ENCODE results near the gene SESTD1. TPM values are rescaled to one million over a fixed set of nuclear protein-coding genes. Genes with fewer than 3 reads are reported as not detected.

The SESTD1 gene
- 92.4 TPM for total RNA-seq (ENCODE audit: unreplicated experiment)
- long read RNA-seq, full-length matches to known transcripts = 9 of 16 reads
- long read RNA-seq, partial matches to known transcripts = 5 of 16 reads
- long read RNA-seq, other reads (novel, unspliced or antisense) = 2 of 16 reads

- H3K4me1 Mint-ChIP-seq (ENCODE audit: unreplicated experiment) = peaks cover 10% of the 10 kb centered on the region
- peaks cover 3% of the 10 kb centered on the region for H3K36me3 Mint-ChIP-seq (ENCODE audit: low read depth, unreplicated experiment)
- peaks cover 13% of the 10 kb centered on the region for H3K27me3 Mint-ChIP-seq (ENCODE audit: unreplicated experiment)
- peak; percentile 77 for DNase-seq (ENCODE audit: low spot score)
- TF ChIP-seq CTCF (IDR thresholded peaks at IDR 0.05; ENCODE audit: unreplicated experiment) = no peak
- peak within 1 kb of the TSS; percentile 85 for H3K27ac Mint-ChIP-seq (ENCODE audit: unreplicated experiment)
- H3K4me3 Mint-ChIP-seq (ENCODE audit: unreplicated experiment) = peak within 1 kb of the TSS; percentile 97
- no peaks in the 10 kb centered on the region for H3K9me3 Mint-ChIP-seq (ENCODE audit: unreplicated experiment)
These were observed at the start of gene SESTD1 for GRCh38 chr2:179264368-179265081. SESTD1 (minus strand) TSS chr2:179264832; CDS start chr2:179191841, 72,991 bp downstream.

- Mint-ChIP-seq H3K36me3 (ENCODE audit: low read depth, unreplicated experiment) (peaks cover 4% of the 10 kb centered on the region), H3K4me1 (ENCODE audit: unreplicated experiment) (no peaks in the 10 kb centered on the region), H3K9me3 (ENCODE audit: unreplicated experiment) (no peaks in the 10 kb centered on the region), H3K27me3 (ENCODE audit: unreplicated experiment) (no peaks in the 10 kb centered on the region), H3K4me3 (ENCODE audit: unreplicated experiment) (no peak overlapping the region), H3K27ac (ENCODE audit: unreplicated experiment) (no peak overlapping the region)
- TF ChIP-seq CTCF (IDR thresholded peaks at IDR 0.05; ENCODE audit: unreplicated experiment) = no peak
- DNase-seq (ENCODE audit: low spot score) = no peak
These were observed 48.4 kb upstream of the SESTD1 start for GRCh38 chr2:179313057-179313456.

GRCh38 chr2:179311101-179311500 is 46.5 kb upstream of the SESTD1 start:
- Mint-ChIP-seq H3K4me1 (ENCODE audit: unreplicated experiment) (no peaks in the 10 kb centered on the region), H3K27ac (ENCODE audit: unreplicated experiment) (no peak overlapping the region), H3K4me3 (ENCODE audit: unreplicated experiment) (no peak overlapping the region), H3K27me3 (ENCODE audit: unreplicated experiment) (peaks cover 1% of the 10 kb centered on the region), H3K36me3 (ENCODE audit: low read depth, unreplicated experiment) (peaks cover 4% of the 10 kb centered on the region), H3K9me3 (ENCODE audit: unreplicated experiment) (no peaks in the 10 kb centered on the region)
- no peak for TF ChIP-seq CTCF (IDR thresholded peaks at IDR 0.05; ENCODE audit: unreplicated experiment)
- DNase-seq (ENCODE audit: low spot score) = no peak

GRCh38 chr2:179307616-179308371 is 43.2 kb upstream of the SESTD1 start:
- no peak overlapping the region for H3K27ac Mint-ChIP-seq (ENCODE audit: unreplicated experiment)
- no peak for TF ChIP-seq CTCF (IDR thresholded peaks at IDR 0.05; ENCODE audit: unreplicated experiment)
- DNase-seq (ENCODE audit: low spot score) = no peak
- H3K27me3 Mint-ChIP-seq (ENCODE audit: unreplicated experiment) = peaks cover 1% of the 10 kb centered on the region
- no peaks in the 10 kb centered on the region for H3K9me3 Mint-ChIP-seq (ENCODE audit: unreplicated experiment)
- no peak overlapping the region for H3K4me3 Mint-ChIP-seq (ENCODE audit: unreplicated experiment)
- no peaks in the 10 kb centered on the region for H3K4me1 Mint-ChIP-seq (ENCODE audit: unreplicated experiment)
- H3K36me3 Mint-ChIP-seq (ENCODE audit: low read depth, unreplicated experiment) = no peaks in the 10 kb centered on the region

GRCh38 chr2:179305125-179305524 is 40.5 kb upstream of the SESTD1 start:
- Mint-ChIP-seq H3K36me3 (ENCODE audit: low read depth, unreplicated experiment) (no peaks in the 10 kb centered on the region), H3K27ac (ENCODE audit: unreplicated experiment) (no peak overlapping the region), H3K27me3 (ENCODE audit: unreplicated experiment) (peaks cover 1% of the 10 kb centered on the region), H3K4me1 (ENCODE audit: unreplicated experiment) (no peaks in the 10 kb centered on the region), H3K4me3 (ENCODE audit: unreplicated experiment) (no peak overlapping the region), H3K9me3 (ENCODE audit: unreplicated experiment) (peaks cover 5% of the 10 kb centered on the region)
- DNase-seq (ENCODE audit: low spot score) = no peak
- no peak for TF ChIP-seq CTCF (IDR thresholded peaks at IDR 0.05; ENCODE audit: unreplicated experiment)
